ENCODE results near the gene CFC1B.
"Not testable (repeated sequence)": the region's sequence is repeated elsewhere in the genome, so short reads cannot be mapped to it uniquely, and the experiment has no call there.

CFC1B gene

DNA sequence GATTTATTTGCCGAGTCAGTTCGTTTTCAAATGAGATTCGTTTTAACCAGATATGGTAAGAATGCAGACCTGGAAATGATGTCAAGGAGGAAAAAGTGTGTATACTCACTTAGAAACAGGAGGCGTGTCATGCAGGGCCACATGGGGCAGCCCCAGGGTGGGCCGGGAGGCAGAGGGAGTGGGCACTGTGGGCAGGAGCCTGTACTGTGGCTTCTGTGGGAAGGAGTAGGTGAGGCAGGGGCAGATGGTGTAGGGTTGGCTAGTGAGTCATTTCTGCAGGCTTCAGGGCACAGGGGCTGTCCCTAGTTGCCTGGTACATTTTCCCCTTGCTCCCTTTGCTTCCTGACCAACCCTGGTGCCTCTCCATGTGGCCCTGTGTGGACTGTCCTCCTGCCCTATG is 10.2 kb downstream of the CFC1B start:
- not testable (repeated sequence) for H3K4me1 ChIP-seq; H3K4me3 ChIP-seq (ENCODE audit: low read depth, low read length); H2AFZ ChIP-seq; H3K79me2 ChIP-seq; H3K9me3 ChIP-seq (ENCODE audit: control insufficient read depth, low read length); H3K27ac ChIP-seq; H3K36me3 ChIP-seq (ENCODE audit: control insufficient read depth, insufficient read depth, low read length); H3K9ac ChIP-seq; H3K4me2 ChIP-seq (ENCODE audit: low read length); H3K27me3 ChIP-seq (ENCODE audit: control insufficient read depth, insufficient read depth, low read length)

DNA sequence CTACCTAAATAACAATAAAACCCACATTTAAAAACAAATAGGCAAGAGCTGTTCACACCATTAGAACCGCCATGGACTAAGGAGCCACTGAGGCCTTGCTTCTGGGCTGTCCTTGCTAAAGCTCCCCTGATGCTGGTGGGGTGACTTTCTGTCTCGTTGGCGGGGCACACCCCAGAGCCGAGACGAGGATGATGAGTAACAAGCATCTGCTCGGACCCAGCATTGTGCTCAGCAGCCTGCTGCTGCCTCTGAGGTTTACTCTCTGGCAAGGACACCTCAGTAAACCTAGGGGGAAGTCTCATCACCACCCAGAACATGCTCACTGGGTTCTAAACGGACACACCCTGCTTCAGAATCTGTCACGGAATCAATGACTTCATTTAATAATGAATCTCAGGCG is 10.7 kb downstream of the CFC1B start:
- H3K9me3 ChIP-seq (ENCODE audit: control insufficient read depth, low read length); H3K79me2 ChIP-seq; H3K4me1 ChIP-seq; H2AFZ ChIP-seq; H3K27ac ChIP-seq; H3K9ac ChIP-seq; H3K27me3 ChIP-seq (ENCODE audit: control insufficient read depth, insufficient read depth, low read length); H3K4me2 ChIP-seq (ENCODE audit: low read length); H3K4me3 ChIP-seq (ENCODE audit: low read depth, low read length); H3K36me3 ChIP-seq (ENCODE audit: control insufficient read depth, insufficient read depth, low read length): not testable (repeated sequence)

DNA sequence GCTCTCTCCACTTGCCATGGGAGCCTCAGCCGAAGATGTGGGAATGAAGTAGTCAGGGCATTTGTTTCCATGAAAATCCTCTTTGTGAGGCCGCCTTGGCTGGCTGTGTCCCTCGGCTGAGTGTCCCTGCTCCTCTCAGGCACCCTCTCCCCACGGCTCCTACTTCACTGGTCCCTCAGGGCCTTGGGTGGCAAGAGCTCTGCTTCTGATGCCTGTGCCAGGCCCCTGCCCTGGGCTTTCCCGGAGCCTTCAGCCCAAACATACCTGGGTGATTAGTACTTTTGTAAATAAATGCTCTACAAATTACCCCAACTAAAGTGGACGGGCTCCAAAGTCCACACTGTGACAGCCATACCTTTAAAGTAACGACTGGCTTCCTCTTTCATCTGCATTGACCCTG is 15.6 kb downstream of the CFC1B start:
- H3K9ac ChIP-seq; H3K27ac ChIP-seq; H3K36me3 ChIP-seq (ENCODE audit: control insufficient read depth, insufficient read depth, low read length); H3K4me3 ChIP-seq (ENCODE audit: low read depth, low read length); H3K4me2 ChIP-seq (ENCODE audit: low read length); H3K9me3 ChIP-seq (ENCODE audit: control insufficient read depth, low read length); H2AFZ ChIP-seq; H3K27me3 ChIP-seq (ENCODE audit: control insufficient read depth, insufficient read depth, low read length); H3K79me2 ChIP-seq; H3K4me1 ChIP-seq: not testable (repeated sequence)

DNA sequence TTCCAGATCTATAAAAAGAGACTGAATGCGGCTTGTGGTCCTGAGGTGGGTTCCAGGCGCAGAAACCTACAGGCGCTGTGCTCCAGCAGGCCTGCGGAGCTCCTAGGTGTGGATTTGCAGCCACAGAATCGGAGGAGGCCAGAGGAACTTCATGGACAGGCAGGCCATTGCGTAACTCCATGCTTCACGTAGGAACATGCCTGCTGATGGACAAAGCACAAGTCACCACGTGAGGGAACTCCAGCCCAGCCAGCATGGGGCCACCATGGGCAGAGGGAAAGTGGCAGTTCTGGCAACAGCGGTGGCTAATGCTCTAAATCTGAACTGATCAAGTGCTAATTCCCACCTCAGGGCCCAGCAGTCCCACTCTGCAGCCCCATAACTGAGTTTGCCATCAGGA is 17.2 kb downstream of the CFC1B start:
- H2AFZ ChIP-seq; H3K4me2 ChIP-seq (ENCODE audit: low read length); H3K9ac ChIP-seq; H3K9me3 ChIP-seq (ENCODE audit: control insufficient read depth, low read length); H3K4me1 ChIP-seq; H3K27me3 ChIP-seq (ENCODE audit: control insufficient read depth, insufficient read depth, low read length); H3K27ac ChIP-seq; H3K79me2 ChIP-seq; H3K36me3 ChIP-seq (ENCODE audit: control insufficient read depth, insufficient read depth, low read length); H3K4me3 ChIP-seq (ENCODE audit: low read depth, low read length): not testable (repeated sequence)

DNA sequence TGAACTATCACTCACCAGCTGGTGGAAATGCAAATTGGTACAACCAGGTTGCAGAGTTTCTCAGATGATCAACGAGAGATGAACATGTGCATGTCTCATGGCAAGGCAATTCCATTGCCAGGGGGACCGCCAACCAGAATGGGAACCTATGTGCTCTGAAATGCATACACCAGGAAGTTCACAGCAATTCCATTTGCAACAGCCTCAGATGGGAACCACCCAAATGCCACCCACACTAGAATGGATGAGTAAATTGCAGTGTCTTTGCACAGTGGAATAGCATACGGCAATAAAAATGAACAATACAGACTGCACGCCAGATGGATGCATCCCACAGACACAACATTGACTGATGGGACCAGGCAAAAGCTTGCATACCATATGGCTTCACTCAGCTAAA is 21.8 kb downstream of the CFC1B start:
- not testable (repeated sequence) for H3K4me1 ChIP-seq; H3K27me3 ChIP-seq (ENCODE audit: control insufficient read depth, insufficient read depth, low read length); H3K4me3 ChIP-seq (ENCODE audit: low read depth, low read length); H3K36me3 ChIP-seq (ENCODE audit: control insufficient read depth, insufficient read depth, low read length); H3K9ac ChIP-seq; H2AFZ ChIP-seq; H3K27ac ChIP-seq; H3K9me3 ChIP-seq (ENCODE audit: control insufficient read depth, low read length); H3K4me2 ChIP-seq (ENCODE audit: low read length); H3K79me2 ChIP-seq

DNA sequence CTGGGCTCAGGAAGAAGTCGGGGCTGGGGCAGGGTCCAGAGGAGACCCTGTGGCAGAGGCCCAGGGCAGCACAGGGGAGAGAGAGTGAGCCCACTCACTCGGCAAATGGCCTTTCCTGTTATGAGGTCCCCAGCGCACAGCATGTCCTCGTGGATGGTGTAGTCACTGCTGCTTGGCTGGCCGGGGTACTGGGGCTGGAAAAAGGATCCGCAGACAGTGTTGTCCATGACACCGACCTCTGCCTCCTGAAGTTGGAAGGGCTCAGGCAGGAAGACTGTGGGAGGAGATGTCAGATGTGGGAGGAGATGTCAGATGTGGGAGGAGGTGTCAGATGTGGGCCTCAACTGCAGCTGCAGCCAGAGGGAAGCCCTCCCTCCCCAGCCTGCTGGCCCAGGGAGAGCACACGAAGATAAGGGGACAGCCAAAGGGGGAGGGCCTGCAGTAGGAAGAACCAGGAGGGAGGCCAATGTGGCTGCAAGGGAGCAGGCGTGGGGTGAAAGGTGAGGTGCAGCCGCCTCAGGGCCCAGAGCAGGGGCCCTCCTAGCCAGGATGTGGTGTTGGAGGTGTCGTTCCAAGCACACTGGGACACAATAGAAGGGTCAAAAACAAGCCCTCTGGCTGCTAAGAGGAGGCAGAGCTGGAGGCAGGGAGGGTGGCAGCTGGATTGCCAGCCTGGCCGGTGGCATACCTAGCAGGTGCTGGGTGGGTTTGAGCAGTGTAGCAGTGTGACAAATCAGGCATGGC is 22.9 kb downstream of the CFC1B start:
- not testable (repeated sequence) for H3K4me3 ChIP-seq (ENCODE audit: low read depth, low read length); H3K27me3 ChIP-seq (ENCODE audit: control insufficient read depth, insufficient read depth, low read length); H3K27ac ChIP-seq; H3K9ac ChIP-seq; H2AFZ ChIP-seq; H3K9me3 ChIP-seq (ENCODE audit: control insufficient read depth, low read length); H3K4me2 ChIP-seq (ENCODE audit: low read length); H3K79me2 ChIP-seq; H3K36me3 ChIP-seq (ENCODE audit: control insufficient read depth, insufficient read depth, low read length); H3K4me1 ChIP-seq

DNA sequence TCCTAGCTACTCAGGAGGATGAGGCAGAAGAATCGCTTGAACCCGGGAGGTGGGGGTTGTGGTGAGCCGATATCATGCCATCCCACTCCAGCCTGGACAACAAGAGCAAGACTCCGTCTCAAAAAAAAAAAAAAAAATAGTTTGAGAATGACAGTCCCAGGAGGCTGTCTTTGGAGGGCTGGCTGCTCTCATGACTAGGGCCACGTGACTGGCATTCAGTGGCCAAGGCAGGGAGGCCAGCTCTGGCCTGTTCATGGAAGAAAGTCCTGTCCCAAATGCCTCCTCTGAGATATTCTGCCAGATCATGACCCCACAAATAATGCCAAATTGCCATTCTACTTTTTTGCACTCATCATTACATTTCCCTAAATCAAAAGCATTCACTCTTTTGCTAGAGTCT is 24.0 kb downstream of the CFC1B start:
- not testable (repeated sequence) for H3K9ac ChIP-seq; H3K79me2 ChIP-seq; H2AFZ ChIP-seq; H3K36me3 ChIP-seq (ENCODE audit: control insufficient read depth, insufficient read depth, low read length); H3K27ac ChIP-seq; H3K4me2 ChIP-seq (ENCODE audit: low read length); H3K4me1 ChIP-seq; H3K4me3 ChIP-seq (ENCODE audit: low read depth, low read length); H3K9me3 ChIP-seq (ENCODE audit: control insufficient read depth, low read length); H3K27me3 ChIP-seq (ENCODE audit: control insufficient read depth, insufficient read depth, low read length)

DNA sequence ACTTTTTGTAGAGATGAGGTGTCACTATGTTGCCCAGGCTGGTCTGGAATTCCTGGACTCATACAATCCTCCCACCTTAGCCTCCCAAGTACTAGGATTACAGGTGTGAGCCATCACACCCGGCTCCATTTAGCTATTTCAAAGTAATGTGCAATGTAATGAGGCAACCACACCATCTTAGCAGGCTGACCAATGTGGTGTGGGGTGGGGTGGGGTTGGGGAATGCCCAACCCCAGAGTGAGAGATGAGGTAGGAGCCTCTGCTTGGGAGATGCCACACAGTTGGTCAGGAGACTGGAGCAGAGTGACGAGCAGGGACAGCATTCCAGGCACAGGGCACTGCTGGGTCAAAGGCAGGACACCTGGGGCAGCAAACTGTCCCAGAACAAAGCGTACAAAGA is 27.4 kb downstream of the CFC1B start:
- H3K36me3 ChIP-seq (ENCODE audit: control insufficient read depth, insufficient read depth, low read length); H3K4me3 ChIP-seq (ENCODE audit: low read depth, low read length); H3K4me1 ChIP-seq; H3K27ac ChIP-seq; H3K9ac ChIP-seq; H3K79me2 ChIP-seq; H2AFZ ChIP-seq; H3K27me3 ChIP-seq (ENCODE audit: control insufficient read depth, insufficient read depth, low read length); H3K9me3 ChIP-seq (ENCODE audit: control insufficient read depth, low read length); H3K4me2 ChIP-seq (ENCODE audit: low read length): not testable (repeated sequence)

DNA sequence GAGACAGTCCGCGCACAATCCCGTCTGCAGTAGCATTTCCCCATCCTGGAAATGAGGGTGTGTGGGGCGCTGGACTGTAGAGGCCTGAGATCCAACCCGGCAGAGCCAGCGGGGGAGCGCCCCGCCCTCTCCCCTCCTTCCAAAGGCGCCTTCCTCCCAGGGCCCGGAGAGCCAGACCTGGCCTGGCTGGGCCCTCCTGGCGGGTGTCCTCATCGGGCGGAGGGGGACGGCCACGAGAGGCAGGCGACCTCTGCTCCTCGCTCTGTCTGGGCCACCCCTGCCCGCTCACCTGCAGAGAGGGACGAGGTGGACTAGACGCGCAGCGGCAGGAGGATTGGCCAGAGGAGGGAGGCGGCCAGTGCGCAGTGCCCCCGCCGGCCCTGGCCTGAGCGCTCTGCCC is 28.5 kb downstream of the CFC1B start:
- not testable (repeated sequence) for H3K27me3 ChIP-seq (ENCODE audit: control insufficient read depth, insufficient read depth, low read length); H3K4me1 ChIP-seq

DNA sequence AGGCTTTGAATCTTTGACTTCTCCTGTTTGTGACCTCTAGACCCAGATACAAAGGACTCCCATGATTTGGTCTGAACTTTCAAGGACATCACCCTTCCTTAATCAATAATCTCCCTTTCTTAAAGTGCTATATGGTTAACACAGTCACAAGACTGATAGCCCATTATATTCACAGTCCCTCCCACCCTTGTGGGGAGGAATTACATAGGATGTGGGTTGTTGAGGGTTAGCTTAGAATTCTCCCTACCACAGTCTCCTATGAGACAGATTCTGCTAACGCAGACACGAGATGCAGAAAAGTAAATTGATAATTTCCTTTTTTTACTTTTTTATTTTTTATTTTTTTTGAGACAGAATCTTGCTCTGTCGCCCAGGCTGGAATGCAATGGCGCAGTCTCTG is 33.2 kb downstream of the CFC1B start:
- not testable (repeated sequence) for H3K36me3 ChIP-seq (ENCODE audit: control insufficient read depth, insufficient read depth, low read length); H3K4me2 ChIP-seq (ENCODE audit: low read length); H3K9ac ChIP-seq; H3K27ac ChIP-seq; H3K9me3 ChIP-seq (ENCODE audit: control insufficient read depth, low read length); H3K4me1 ChIP-seq; H3K4me3 ChIP-seq (ENCODE audit: low read depth, low read length); H3K79me2 ChIP-seq; H3K27me3 ChIP-seq (ENCODE audit: control insufficient read depth, insufficient read depth, low read length); H2AFZ ChIP-seq

More for the DNA sequence above, 28.5 kb downstream of the CFC1B start:
- H3K4me3 ChIP-seq (ENCODE audit: low read depth, low read length); H2AFZ ChIP-seq; H3K4me2 ChIP-seq (ENCODE audit: low read length); H3K9me3 ChIP-seq (ENCODE audit: control insufficient read depth, low read length); H3K79me2 ChIP-seq; H3K36me3 ChIP-seq (ENCODE audit: control insufficient read depth, insufficient read depth, low read length); H3K27ac ChIP-seq; H3K9ac ChIP-seq: not testable (repeated sequence)

DNA sequence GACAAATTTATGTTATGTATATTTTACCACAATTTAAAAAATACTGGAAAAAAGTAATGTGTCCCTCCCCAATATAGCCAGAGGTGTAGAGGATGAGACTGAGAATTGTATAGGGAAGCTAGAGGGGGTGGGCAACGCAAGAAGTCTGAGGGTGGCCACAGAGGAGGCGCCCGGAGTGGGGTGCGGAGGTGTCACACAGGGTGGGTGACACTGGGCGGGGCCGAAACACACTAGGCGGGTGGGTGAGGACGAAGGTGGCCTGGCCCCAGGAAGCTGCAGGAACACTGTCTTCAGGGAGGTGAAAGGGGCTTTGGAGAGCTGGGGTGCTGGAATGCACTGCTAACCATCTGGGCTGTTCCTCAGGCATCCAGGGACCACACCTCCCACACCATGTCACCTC is 35.4 kb downstream of the CFC1B start:
- H3K27ac ChIP-seq; H3K4me3 ChIP-seq (ENCODE audit: low read depth, low read length); H3K36me3 ChIP-seq (ENCODE audit: control insufficient read depth, insufficient read depth, low read length); H3K9ac ChIP-seq; H3K79me2 ChIP-seq; H3K4me2 ChIP-seq (ENCODE audit: low read length); H3K9me3 ChIP-seq (ENCODE audit: control insufficient read depth, low read length); H3K27me3 ChIP-seq (ENCODE audit: control insufficient read depth, insufficient read depth, low read length); H3K4me1 ChIP-seq; H2AFZ ChIP-seq: not testable (repeated sequence)
